H9 (cell line): ENCODE measurements around the gene SLC25A29. TPM values are rescaled to one million over a fixed set of nuclear protein-coding genes. Genes with fewer than 3 reads are reported as not detected.

Experiments
- DNase-seq: peaks from one replicate; pipeline ENCODE4 v3.0.0-alpha.2; 2017
- H2AFZ ChIP-seq: one replicate; pipeline ENCODE4 v1.6.1; 2013; ENCODE audit warnings: mild to moderate bottlenecking, low read length, control low read depth, moderate library complexity
- H2AK5ac ChIP-seq: 2 replicates; pipeline ENCODE4 v1.6.1; 2013; ENCODE audit warnings: low read length, control low read depth, mixed read lengths; ENCODE audit not compliant: insufficient read length
- H2BK120ac ChIP-seq: one replicate; pipeline ENCODE4 v1.6.1; 2013; ENCODE audit warnings: low read depth, mild to moderate bottlenecking, low read length, control low read depth, inconsistent platforms; ENCODE audit not compliant: poor library complexity, severe bottlenecking
- H2BK12ac ChIP-seq: 2 replicates; pipeline ENCODE4 v1.6.1; 2013; ENCODE audit warnings: low read length, control low read depth, mixed read lengths, low read depth; ENCODE audit not compliant: insufficient read length
- H2BK15ac ChIP-seq: 2 replicates; pipeline ENCODE4 v1.6.1; 2013; ENCODE audit warnings: low read depth, low read length, control low read depth
- H2BK20ac ChIP-seq: one replicate; pipeline ENCODE4 v1.6.1; 2013; ENCODE audit warnings: low read depth, mild to moderate bottlenecking, low read length, control low read depth, inconsistent platforms; ENCODE audit not compliant: poor library complexity, severe bottlenecking
- H2BK5ac ChIP-seq: 2 replicates; pipeline ENCODE4 v1.6.1; 2013; ENCODE audit warnings: low read length, control low read depth, mixed read lengths; ENCODE audit not compliant: insufficient read length
- H3K14ac ChIP-seq: 2 replicates; pipeline ENCODE4 v1.6.1; 2013; ENCODE audit warnings: low read length, control low read depth; ENCODE audit not compliant: insufficient read depth
- H3K18ac ChIP-seq: 2 replicates; pipeline ENCODE4 v1.6.1; 2013; ENCODE audit warnings: low read depth, mild to moderate bottlenecking, mixed read lengths, low read length, control low read depth; ENCODE audit not compliant: insufficient read length
- H3K23ac ChIP-seq: 2 replicates; pipeline ENCODE4 v1.6.1; 2013; ENCODE audit warnings: low read length, control low read depth, mixed read lengths, low read depth; ENCODE audit not compliant: insufficient read length
- H3K23me2 ChIP-seq: 2 replicates; pipeline ENCODE4 v1.6.1; 2013; ENCODE audit warnings: low read depth, mild to moderate bottlenecking, mixed read lengths, low read length, control low read depth; ENCODE audit not compliant: insufficient read length, poor library complexity, severe bottlenecking
- H3K27ac ChIP-seq: 2 replicates; pipeline ENCODE4 v1.5.1; 2013; ENCODE audit warnings: low read length, control low read depth, mixed read lengths, low read depth; ENCODE audit not compliant: insufficient read length
- H3K27me3 ChIP-seq: 2 replicates; pipeline ENCODE4 v1.6.1; 2013; ENCODE audit warnings: low read length, control low read depth, inconsistent platforms; ENCODE audit not compliant: insufficient read depth
- H3K4ac ChIP-seq: 2 replicates; pipeline ENCODE4 v1.6.1; 2013; ENCODE audit warnings: low read depth, mild to moderate bottlenecking, control low read depth, inconsistent platforms, low read length, moderate library complexity
- H3K4me1 ChIP-seq: 2 replicates; pipeline ENCODE4 v1.6.1; 2013; ENCODE audit warnings: low read length, control low read depth, inconsistent platforms; ENCODE audit not compliant: insufficient read depth
- H3K4me2 ChIP-seq: 2 replicates; pipeline ENCODE4 v1.6.1; 2013; ENCODE audit warnings: low read length, control low read depth, mixed read lengths; ENCODE audit not compliant: insufficient read length, insufficient read depth
- H3K56ac ChIP-seq: 2 replicates; pipeline ENCODE4 v1.6.1; 2013; ENCODE audit warnings: low read depth, mild to moderate bottlenecking, mixed read lengths, low read length, control low read depth; ENCODE audit not compliant: insufficient read length
- H3K79me1 ChIP-seq: 2 replicates; pipeline ENCODE4 v1.6.1; 2013; ENCODE audit warnings: low read depth, mild to moderate bottlenecking, moderate library complexity, low read length, control low read depth, inconsistent platforms; ENCODE audit not compliant: insufficient read depth, poor library complexity, severe bottlenecking
- H3K79me2 ChIP-seq: 2 replicates; pipeline ENCODE4 v1.6.1; 2013; ENCODE audit warnings: low read length, control low read depth, inconsistent platforms; ENCODE audit not compliant: insufficient read depth
- H3K9ac ChIP-seq: 2 replicates; pipeline ENCODE4 v1.6.1; 2013; ENCODE audit warnings: low read length, control low read depth, mixed read lengths; ENCODE audit not compliant: insufficient read length; ENCODE audit errors: extremely low read depth
- H3K9me3 ChIP-seq: one replicate; pipeline ENCODE4 v1.6.1; 2013; ENCODE audit warnings: low read depth, low read length, inconsistent platforms; ENCODE audit not compliant: control insufficient read depth
- H3T11ph ChIP-seq: one replicate; pipeline ENCODE4 v1.6.1; 2013; ENCODE audit warnings: mild to moderate bottlenecking, low read length, control low read depth, inconsistent platforms
- H4K20me1 ChIP-seq: one replicate; pipeline ENCODE4 v1.6.1; 2013; ENCODE audit not compliant: control insufficient read depth, insufficient read length, insufficient read depth
- H4K5ac ChIP-seq: 2 replicates; pipeline ENCODE4 v1.6.1; 2013; ENCODE audit warnings: low read depth, mild to moderate bottlenecking, mixed read lengths, low read length, control low read depth; ENCODE audit not compliant: insufficient read length
- H4K8ac ChIP-seq: replicated peaks from 2 replicates; pipeline ENCODE4 v1.6.1; 2013; ENCODE audit warnings: low read length, control low read depth, mixed read lengths, low read depth; ENCODE audit not compliant: insufficient read length
- H4K91ac ChIP-seq: 2 replicates; pipeline ENCODE4 v1.6.1; 2013; ENCODE audit warnings: low read depth, mild to moderate bottlenecking, moderate library complexity, mixed read lengths, low read length, control low read depth; ENCODE audit not compliant: insufficient read length
- H3K27ac Mint-ChIP-seq, 3 experiments: 2 replicates in 2 of 3; 3 replicates in 1 of 3; pipeline ENCODE4 v1.8.0; 2020 to 2021; ENCODE audit warnings: mixed read lengths in 3 of 3, mild to moderate bottlenecking in 1 of 3, moderate library complexity in 1 of 3
- H3K27me3 Mint-ChIP-seq: 2 replicates; pipeline ENCODE4 v1.8.0; 2021; ENCODE audit warnings: low read depth, mild to moderate bottlenecking, moderate library complexity, mixed read lengths
- H3K36me3 Mint-ChIP-seq, 3 experiments: 2 replicates in 2 of 3; 3 replicates in 1 of 3; pipeline ENCODE4 v1.8.0; 2020 to 2021; ENCODE audit warnings: low read depth in 3 of 3, mixed read lengths in 3 of 3; ENCODE audit not compliant: insufficient read depth in 1 of 3
- H3K4me1 Mint-ChIP-seq, 2 experiments: 2 replicates each; pipeline ENCODE4 v1.8.0; 2020; ENCODE audit warnings: mixed read lengths in 2 of 2
- H3K4me3 Mint-ChIP-seq, 2 experiments: 2 replicates in 1 of 2; 3 replicates in 1 of 2; pipeline ENCODE4 v1.8.0; 2020 to 2021; ENCODE audit warnings: mild to moderate bottlenecking in 2 of 2, mixed read lengths in 2 of 2, moderate library complexity in 1 of 2
- H3K9me3 Mint-ChIP-seq, 2 experiments: 2 replicates in 1 of 2; 3 replicates in 1 of 2; pipeline ENCODE4 v1.8.0; 2020; ENCODE audit warnings: mild to moderate bottlenecking in 2 of 2, mixed read lengths in 2 of 2, moderate library complexity in 1 of 2
- CTCF ChIP-seq: fragments of 200-600 bp; sonication (generic); conservative IDR thresholded peaks from 3 replicates; pipeline ENCODE4 v1.8.0; 2021; ENCODE audit warnings: antibody characterized with exemption, mild to moderate bottlenecking
- WGBS: extraction: QIAGEN DNeasy Blood & Tissue Kit; methylation state at CpG from one replicate; pipeline ENCODE4 v1.1.7; 2013; ENCODE audit warnings: missing lambda C conversion rate, low lambda C conversion rate, mixed read lengths; ENCODE audit not compliant: insufficient read length; ENCODE audit errors: extremely low coverage; 5-methylcytosine and 5-hydroxymethylcytosine counted together
- total RNA-seq: library from RNA; stranded (reverse); gene quantifications from 2 replicates; pipeline ENCODE4 v1.2.1, GENCODE V29; 2021

The SLC25A29 gene
- total RNA-seq, 1 experiment from 2014 or later, result 175 TPM

GRCh38 chr14:100333311-100333710 lies 27.1 kb upstream of the SLC25A29 start:
- no peaks in the 10 kb centered on the region for H3K79me1 ChIP-seq
- no peak overlapping the region for H3K27ac ChIP-seq
- no peak overlapping the region for H2BK120ac ChIP-seq
- no peak overlapping the region for H2AFZ ChIP-seq
- no peak overlapping the region for H3K9ac ChIP-seq
- Mint-ChIP-seq H3K4me1 (0 out of 4 replicates have a peak, but pooled peaks cover 0 to 3% of the 10 kb centered on the region in 2 experiments), H3K36me3 (peaks cover 19 to 37% (median 31%) of the 10 kb centered on the region in 3 experiments; a peak in 6 of 7 replicates), H3K27ac (no peak overlapping the region; a peak in 1 of 7 replicates), H3K4me3 (no peak overlapping the region), H3K27me3 (no peaks in the 10 kb centered on the region), H3K9me3 (no peaks in the 10 kb centered on the region)
- no peak for TF ChIP-seq CTCF
- no peaks in the 10 kb centered on the region for H3K23me2 ChIP-seq
- no CpG with 5 or more reads among the region's 8 CpGs for WGBS
- no peak overlapping the region for H2BK12ac ChIP-seq
- no peak for DNase-seq
- no peak overlapping the region for H3K18ac ChIP-seq
- H3K23ac ChIP-seq, result no peak overlapping the region
- H3K9me3 ChIP-seq, result no peaks in the 10 kb centered on the region
- no peak overlapping the region for H3K4ac ChIP-seq
- no peak overlapping the region for H4K5ac ChIP-seq
- H2BK5ac ChIP-seq, result no peak overlapping the region
- H2BK15ac ChIP-seq, result no peak overlapping the region
- H4K8ac ChIP-seq, result no peak overlapping the region
- H3K27me3 ChIP-seq, result no peaks in the 10 kb centered on the region
- no peak overlapping the region for H4K91ac ChIP-seq
- H4K20me1 ChIP-seq, result no peaks in the 10 kb centered on the region
- H3K14ac ChIP-seq, result no peak overlapping the region
- no peaks in the 10 kb centered on the region for H3K4me1 ChIP-seq
- H2AK5ac ChIP-seq, result no peak overlapping the region
- H3K56ac ChIP-seq, result no peak overlapping the region
- no peaks in the 10 kb centered on the region for H3K79me2 ChIP-seq
- H3K4me2 ChIP-seq, result no peak overlapping the region
- no peak overlapping the region for H3T11ph ChIP-seq
- no peak overlapping the region for H2BK20ac ChIP-seq
